ENCODE data around the gene GID4. TPM values are rescaled to one million over a fixed set of nuclear protein-coding genes. Genes with fewer than 3 reads are reported as not detected.

The GID4 gene
- total RNA-seq, 2 experiments from 2014 or later: 6.1 to 6.2 TPM

DNA sequence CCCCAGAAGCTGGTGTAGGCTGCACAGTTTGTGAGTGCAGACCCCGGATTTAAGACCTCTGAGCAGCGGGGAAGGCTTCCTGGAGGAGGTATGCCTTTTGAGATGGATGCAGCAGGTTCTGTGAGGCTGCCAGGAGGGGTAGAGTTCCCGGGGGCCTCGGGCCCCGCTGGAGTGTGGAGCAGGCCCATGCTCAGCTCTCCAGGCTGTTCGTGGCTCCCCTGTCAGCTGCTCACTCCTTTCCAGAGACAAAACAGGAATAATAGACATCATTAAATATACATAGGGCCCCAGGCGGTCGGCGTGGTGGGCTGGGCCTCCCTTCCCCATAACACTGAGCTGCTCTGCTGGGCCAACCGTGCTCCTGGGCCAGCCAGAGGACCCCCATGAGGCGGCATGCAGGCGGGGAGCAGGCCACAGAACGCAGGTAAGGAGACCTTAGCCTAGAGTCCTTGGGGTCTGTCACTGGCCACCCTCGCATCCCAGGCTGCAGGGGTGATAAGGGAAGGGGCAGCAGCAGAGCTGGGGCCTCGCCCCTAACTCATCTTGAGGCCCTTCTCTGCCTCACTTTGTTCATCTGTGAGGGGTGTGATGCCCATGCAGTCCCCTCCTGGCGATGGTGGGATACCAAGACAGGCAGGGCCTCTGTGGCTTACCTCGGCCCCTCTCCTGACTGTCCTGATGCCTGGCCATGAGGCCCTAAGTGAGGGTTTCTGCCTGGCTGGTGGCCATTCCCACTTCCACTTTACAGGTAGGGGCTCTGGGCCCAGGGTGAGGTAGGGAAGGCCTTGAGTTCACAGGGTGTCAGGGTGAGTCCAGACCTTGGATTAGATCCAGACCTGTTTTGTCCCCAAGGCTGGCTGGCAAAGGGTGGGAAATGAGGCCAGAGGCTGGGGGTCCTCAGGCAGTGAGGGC lies 69.4 kb downstream of the GID4 start, which contains the start of gene MYO15A:
TSS of gene MYO15A (plus strand) at position 356 of the 912 bp plus-strand sequence. CDS start 10,045 bp downstream, outside the sequence.
- Mint-ChIP-seq H3K27me3 (no peaks in the 10 kb centered on the region), H3K27ac (no peak within 1 kb of the TSS), H3K36me3 (peaks cover 7% of the 10 kb centered on the region), H3K4me1 (ENCODE audit: low read depth) (no peaks in the 10 kb centered on the region), H3K9me3 (no peaks in the 10 kb centered on the region), H3K4me3 (no peak within 1 kb of the TSS)
- intact Hi-C loops (cut with micrococcal nuclease): no loop called here
- POLR2A ChIA-PET: interaction anchor here (1.3 kb wide), 1 partner anchor 40 kb away, joined by 3 read pairs; no protein-coding TSS in a partner anchor
- CTCF ChIA-PET: no interaction called here
- no peak for DNase-seq

DNA sequence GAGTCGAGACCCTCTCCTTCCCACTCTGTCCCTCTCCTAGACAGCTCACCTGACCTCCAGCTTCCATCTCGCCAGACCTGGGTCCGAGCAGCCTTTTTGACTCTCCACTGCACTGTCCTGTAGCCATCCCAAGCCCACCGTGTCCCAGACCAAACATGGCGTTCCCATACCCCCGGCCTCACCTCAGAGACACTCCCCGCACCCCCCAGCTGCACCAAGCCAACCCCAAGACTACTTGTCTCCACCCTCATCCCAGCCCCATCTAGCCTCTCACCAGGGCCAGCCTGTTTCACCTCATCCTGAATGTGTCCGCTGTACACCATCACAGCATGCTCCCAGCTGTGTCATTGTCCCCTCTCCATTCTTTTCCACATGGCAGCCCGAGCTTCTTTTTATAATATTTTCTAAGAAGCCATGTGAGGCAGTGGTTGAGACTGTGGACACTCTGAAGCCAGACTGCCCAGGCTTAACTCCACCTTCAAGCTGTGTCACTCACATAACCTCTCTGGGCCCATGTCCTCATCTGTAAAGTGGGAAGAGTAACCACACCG lies 70.8 kb downstream of the GID4 start:
- no peak overlapping the region for H3K27ac Mint-ChIP-seq
- no peak for DNase-seq
- H3K27me3 Mint-ChIP-seq: no peaks in the 10 kb centered on the region
- POLR2A ChIA-PET: interaction anchor here (1.3 kb wide), 1 partner anchor 41 kb away, joined by 3 read pairs; no protein-coding TSS in a partner anchor
- CTCF ChIA-PET: no interaction called here
- H3K4me3 Mint-ChIP-seq: no peak overlapping the region
- intact Hi-C loops (cut with micrococcal nuclease): no loop called here
- no peaks in the 10 kb centered on the region for H3K9me3 Mint-ChIP-seq
- peaks cover 5% of the 10 kb centered on the region for H3K36me3 Mint-ChIP-seq
- no peaks in the 10 kb centered on the region for H3K4me1 Mint-ChIP-seq (ENCODE audit: low read depth)

DNA sequence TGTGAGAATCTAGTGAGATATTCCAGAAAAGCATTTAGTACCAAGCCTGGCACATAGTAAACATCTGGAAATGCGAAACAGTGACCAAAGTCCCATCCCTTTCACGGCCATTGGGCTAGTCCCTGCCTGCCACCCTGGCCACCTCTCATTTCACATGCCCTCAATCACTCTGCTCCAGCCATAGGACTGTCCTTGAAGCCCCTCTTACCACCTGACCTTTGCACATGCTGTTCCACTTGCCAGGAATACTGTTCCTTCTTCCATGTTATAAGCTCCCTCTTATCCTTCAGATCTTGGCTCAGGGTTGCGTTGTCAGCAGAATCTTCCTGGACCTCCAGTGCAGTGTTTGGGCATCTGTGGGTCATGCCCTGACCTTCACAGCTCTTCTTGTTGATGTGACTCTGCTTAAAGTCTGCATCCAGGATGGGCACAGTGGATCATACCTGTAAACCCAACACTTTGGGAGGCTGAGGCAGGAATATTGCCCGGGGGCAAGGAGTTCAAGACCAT lies 71.5 kb downstream of the GID4 start:
- no peak for DNase-seq
- intact Hi-C loops (cut with micrococcal nuclease): no loop called here
- H3K36me3 Mint-ChIP-seq: peaks cover 5% of the 10 kb centered on the region
- POLR2A ChIA-PET: no interaction called here
- no peaks in the 10 kb centered on the region for H3K27me3 Mint-ChIP-seq
- H3K4me3 Mint-ChIP-seq: no peak overlapping the region
- H3K27ac Mint-ChIP-seq: no peak overlapping the region
- no peaks in the 10 kb centered on the region for H3K9me3 Mint-ChIP-seq
- CTCF ChIA-PET: no interaction called here
- H3K4me1 Mint-ChIP-seq (ENCODE audit: low read depth): no peaks in the 10 kb centered on the region

DNA sequence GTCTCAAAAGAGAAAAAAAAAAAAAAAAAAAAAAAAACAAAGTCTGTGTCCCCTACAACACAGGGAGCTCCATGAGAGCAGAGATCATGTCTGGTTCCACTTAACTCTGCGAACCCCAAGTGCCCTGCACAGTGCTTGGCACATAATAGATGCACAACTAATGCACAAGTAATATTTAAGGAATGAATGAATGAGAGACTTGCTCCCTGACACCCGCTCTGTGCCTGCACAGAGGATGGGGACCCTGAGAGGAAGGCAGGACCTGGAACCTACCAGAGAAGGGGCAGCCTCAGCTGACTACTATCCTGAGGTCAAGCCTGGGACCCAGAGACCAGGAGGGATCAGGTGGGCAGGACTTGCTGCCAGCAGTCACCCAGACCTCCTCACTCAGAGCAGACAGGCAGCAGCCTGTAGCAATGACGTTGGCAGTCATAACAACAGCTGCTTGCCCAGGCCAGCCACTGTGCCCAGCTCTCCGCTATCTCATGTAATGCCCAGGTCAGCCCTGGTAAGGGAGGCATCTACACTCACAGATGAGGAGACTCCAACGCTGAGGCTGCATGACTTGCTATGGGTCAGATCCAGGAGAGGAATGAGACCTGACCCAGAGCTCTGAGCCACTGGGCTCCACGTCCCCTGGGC lies 72.2 kb downstream of the GID4 start:
- Mint-ChIP-seq H3K27ac (no peak overlapping the region), H3K4me1 (ENCODE audit: low read depth) (no peaks in the 10 kb centered on the region), H3K27me3 (no peaks in the 10 kb centered on the region), H3K36me3 (peaks cover 5% of the 10 kb centered on the region), H3K4me3 (no peak overlapping the region), H3K9me3 (no peaks in the 10 kb centered on the region)
- DNase-seq: no peak
- ChIA-PET POLR2A (no interaction called here), CTCF (no interaction called here)
- intact Hi-C loops (cut with micrococcal nuclease): no loop called here

DNA sequence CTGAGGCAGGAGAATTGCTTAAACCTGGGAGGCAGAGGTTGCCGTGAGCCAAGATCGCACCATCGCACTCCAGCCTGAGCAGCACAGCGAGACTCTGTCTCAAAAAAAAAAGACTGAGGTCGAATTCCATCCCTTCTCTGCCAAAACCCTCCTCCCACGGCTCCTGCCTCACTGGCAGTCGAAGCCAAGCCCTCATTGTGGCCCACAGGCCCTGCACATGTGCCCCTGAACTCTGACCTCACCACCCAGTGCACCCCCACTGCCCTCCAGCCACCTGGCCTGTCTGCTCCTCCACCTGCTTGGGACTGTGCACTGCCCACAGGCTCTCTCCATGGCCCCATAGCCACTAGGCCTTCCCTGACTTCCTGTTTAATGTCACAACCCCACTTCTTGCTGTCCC lies 76.3 kb downstream of the GID4 start:
- Mint-ChIP-seq H3K27ac (no peak overlapping the region), H3K36me3 (no peaks in the 10 kb centered on the region), H3K4me3 (no peak overlapping the region), H3K27me3 (no peaks in the 10 kb centered on the region), H3K4me1 (ENCODE audit: low read depth) (no peaks in the 10 kb centered on the region), H3K9me3 (peaks cover 8% of the 10 kb centered on the region)
- ChIA-PET CTCF (no interaction called here), POLR2A (no interaction called here)
- no peak for DNase-seq
- intact Hi-C loops (cut with micrococcal nuclease): no loop called here

DNA sequence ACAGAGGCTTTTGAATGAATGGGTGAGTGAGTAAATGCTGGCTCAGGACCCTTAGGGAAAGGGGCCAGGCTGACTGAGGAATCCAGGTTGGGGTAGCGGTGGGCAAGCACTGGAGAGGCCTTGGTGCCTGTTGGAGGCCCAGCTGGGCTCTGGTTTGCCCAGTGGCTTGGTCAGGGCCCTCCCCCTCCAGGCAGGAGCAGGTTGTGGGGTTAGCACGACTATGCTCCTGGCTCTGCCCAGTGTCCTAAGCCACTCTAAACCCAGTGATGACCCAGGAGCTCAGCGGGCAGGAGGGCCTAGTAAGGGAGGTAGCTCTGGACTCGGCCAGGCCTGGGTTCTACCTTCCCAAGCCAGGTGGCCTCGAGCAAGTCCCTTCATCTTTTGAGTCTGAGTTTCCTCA lies 76.9 kb downstream of the GID4 start:
- CTCF ChIA-PET: no interaction called here
- H3K9me3 Mint-ChIP-seq: peaks cover 8% of the 10 kb centered on the region
- no peak for DNase-seq
- H3K27me3 Mint-ChIP-seq: no peaks in the 10 kb centered on the region
- intact Hi-C loops (cut with micrococcal nuclease): no loop called here
- H3K4me1 Mint-ChIP-seq (ENCODE audit: low read depth): no peaks in the 10 kb centered on the region
- POLR2A ChIA-PET: no interaction called here
- no peak overlapping the region for H3K27ac Mint-ChIP-seq
- no peaks in the 10 kb centered on the region for H3K36me3 Mint-ChIP-seq
- no peak overlapping the region for H3K4me3 Mint-ChIP-seq

DNA sequence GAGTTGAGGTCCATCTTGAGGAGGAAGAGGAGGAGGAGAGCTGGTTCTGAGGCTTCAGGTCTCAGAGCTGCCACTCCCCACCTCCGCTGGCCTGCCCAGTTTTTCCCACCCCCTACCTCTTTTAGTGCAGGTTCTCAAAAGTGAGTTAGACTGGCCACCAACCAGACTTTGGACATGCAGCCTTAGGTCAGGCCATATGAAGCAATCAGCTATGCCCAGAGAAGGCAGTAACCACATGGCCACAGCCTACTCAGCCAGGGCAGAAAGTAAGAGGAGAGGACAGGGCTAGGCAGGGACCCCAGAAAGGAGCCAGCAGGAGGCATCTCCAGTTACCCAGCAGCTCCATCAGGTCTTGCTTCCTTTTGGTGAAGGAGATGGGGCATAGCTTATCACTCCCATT lies 78.3 kb downstream of the GID4 start:
- no peak for DNase-seq
- H3K27me3 Mint-ChIP-seq: no peaks in the 10 kb centered on the region
- H3K36me3 Mint-ChIP-seq: no peaks in the 10 kb centered on the region
- H3K4me1 Mint-ChIP-seq (ENCODE audit: low read depth): no peaks in the 10 kb centered on the region
- H3K4me3 Mint-ChIP-seq: no peak overlapping the region
- CTCF ChIA-PET: interaction anchor here (1.0 kb wide), 1 partner anchor 100 kb away, joined by 3 read pairs; no protein-coding TSS in a partner anchor
- intact Hi-C loops (cut with micrococcal nuclease): no loop called here
- H3K27ac Mint-ChIP-seq: no peak overlapping the region
- peaks cover 8% of the 10 kb centered on the region for H3K9me3 Mint-ChIP-seq
- POLR2A ChIA-PET: no interaction called here

Other genes starting within 250 kb of the GID4 start
- gene SREBF1, start 202.4 kb upstream of the GID4 start, total RNA-seq: 100 to 1,000 TPM in 1 of 2 experiments, 10 to 100 TPM in 1; 93.7 to 106 TPM
- gene TOM1L2, start 67.0 kb upstream of the GID4 start, total RNA-seq: 10 to 100 TPM; 11.1 to 12.7 TPM
- under 1 TPM; 0.34 to 0.52 TPM for gene DRC3, start 66.5 kb upstream of the GID4 start, total RNA-seq
- 10 to 100 TPM; 27.5 to 30.0 TPM for gene ATPAF2, start 240 bp upstream of the GID4 start, total RNA-seq
- 10 to 100 TPM; 37.7 to 39.3 TPM for gene DRG2, start 48.5 kb downstream of the GID4 start, total RNA-seq
- 1 to 10 TPM in 1 of 2 experiments, under 1 TPM in 1; 0.78 to 1.3 TPM for gene MYO15A, start 69.3 kb downstream of the GID4 start, total RNA-seq
- 100 to 1,000 TPM; 122 to 127 TPM for gene ALKBH5, start 144.4 kb downstream of the GID4 start, total RNA-seq
- 10 to 100 TPM; 27.3 to 27.5 TPM for gene LLGL1, start 186.2 kb downstream of the GID4 start, total RNA-seq
- gene FLII, start 219.3 kb downstream of the GID4 start, total RNA-seq: 100 to 1,000 TPM; 357 to 359 TPM
- gene MIEF2, start 221.3 kb downstream of the GID4 start, total RNA-seq: 1 to 10 TPM; 6.5 to 6.8 TPM

Measured in activated CD4-positive, alpha-beta memory T cell treated with anti-CD3 and anti-CD28 coated beads for 36 hours (primary cell).